Measurements from ENCODE around the gene PARD3B. TPM values are rescaled to one million over a fixed set of nuclear protein-coding genes. Genes with fewer than 3 reads are reported as not detected.

Gene PARD3B
- total and polyA plus RNA-seq, 2 donors (not counting 1 experiment from before 2014, with no cell fraction given) = 7.4 to 20.6 TPM

DNA sequence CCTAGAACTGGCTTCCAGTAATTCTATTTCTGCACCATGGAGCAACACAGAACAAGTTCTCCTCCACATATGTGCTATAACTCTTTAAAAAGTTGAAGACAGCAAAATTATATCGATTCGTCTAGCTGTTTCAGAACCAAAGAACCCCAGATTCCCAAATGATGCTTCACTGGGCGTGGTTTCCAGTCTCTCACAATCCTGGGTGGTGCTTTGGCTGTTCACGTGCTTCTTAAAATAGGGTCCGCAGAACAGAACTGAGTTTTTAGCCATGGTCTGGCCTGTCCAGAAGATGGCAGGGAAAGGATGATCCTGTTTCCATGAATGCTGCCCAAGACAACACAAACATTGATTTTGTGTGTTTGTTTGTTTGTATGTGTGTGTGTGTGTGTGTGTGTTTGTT is 37.6 kb upstream of the PARD3B start:
- Histone ChIP-seq H2AFZ (ENCODE audit: low read length) (no peak overlapping the region), H3K9me3 (ENCODE audit: control insufficient read depth, insufficient read depth, low read depth, low read length) (no peaks in the 10 kb centered on the region), H3K9ac (ENCODE audit: insufficient read depth, low read length) (no peak overlapping the region), H3K4me3 (replicated peaks in 1 of 4; ENCODE audit: control extremely low read depth in 1 of 4, insufficient read depth in 1 of 4, low read depth in 3 of 4, low read length in 4 of 4) (no peak overlapping the region), H3K27ac (ENCODE audit: insufficient read depth, low read length) (no peak overlapping the region), H4K20me1 (ENCODE audit: control insufficient read depth, extremely low read depth, insufficient read depth, low read length) (no peaks in the 10 kb centered on the region), H3K36me3 (ENCODE audit: control insufficient read depth, insufficient read depth, low read length) (no peaks in the 10 kb centered on the region), H3K4me1 (ENCODE audit: control insufficient read depth, extremely low read depth, insufficient read depth, low read length) (no peaks in the 10 kb centered on the region), H3K27me3 (ENCODE audit: control insufficient read depth, insufficient read depth, low read length) (no peaks in the 10 kb centered on the region), H3K79me2 (ENCODE audit: control insufficient read depth, insufficient read depth, low read length) (no peaks in the 10 kb centered on the region), H3K4me2 (ENCODE audit: extremely low read depth, insufficient read depth, low read length) (no peak overlapping the region)
- DNase-seq (ENCODE audit: low read depth in 2 of 2) = no peak
- TF ChIP-seq, protein P1, sequence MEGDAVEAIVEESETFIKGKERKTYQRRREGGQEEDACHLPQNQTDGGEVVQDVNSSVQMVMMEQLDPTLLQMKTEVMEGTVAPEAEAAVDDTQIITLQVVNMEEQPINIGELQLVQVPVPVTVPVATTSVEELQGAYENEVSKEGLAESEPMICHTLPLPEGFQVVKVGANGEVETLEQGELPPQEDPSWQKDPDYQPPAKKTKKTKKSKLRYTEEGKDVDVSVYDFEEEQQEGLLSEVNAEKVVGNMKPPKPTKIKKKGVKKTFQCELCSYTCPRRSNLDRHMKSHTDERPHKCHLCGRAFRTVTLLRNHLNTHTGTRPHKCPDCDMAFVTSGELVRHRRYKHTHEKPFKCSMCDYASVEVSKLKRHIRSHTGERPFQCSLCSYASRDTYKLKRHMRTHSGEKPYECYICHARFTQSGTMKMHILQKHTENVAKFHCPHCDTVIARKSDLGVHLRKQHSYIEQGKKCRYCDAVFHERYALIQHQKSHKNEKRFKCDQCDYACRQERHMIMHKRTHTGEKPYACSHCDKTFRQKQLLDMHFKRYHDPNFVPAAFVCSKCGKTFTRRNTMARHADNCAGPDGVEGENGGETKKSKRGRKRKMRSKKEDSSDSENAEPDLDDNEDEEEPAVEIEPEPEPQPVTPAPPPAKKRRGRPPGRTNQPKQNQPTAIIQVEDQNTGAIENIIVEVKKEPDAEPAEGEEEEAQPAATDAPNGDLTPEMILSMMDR (conservative IDR thresholded peaks at IDR 0.05 in 1 of 2, IDR thresholded peaks at IDR 0.05 in 1 of 2; ENCODE audit: low read depth in 1 of 2, low read length in 2 of 2) = no peak
- no peak for TF ChIP-seq EZH2 (IDR thresholded peaks at IDR 0.05; ENCODE audit: low read length, missing control alignments)

DNA sequence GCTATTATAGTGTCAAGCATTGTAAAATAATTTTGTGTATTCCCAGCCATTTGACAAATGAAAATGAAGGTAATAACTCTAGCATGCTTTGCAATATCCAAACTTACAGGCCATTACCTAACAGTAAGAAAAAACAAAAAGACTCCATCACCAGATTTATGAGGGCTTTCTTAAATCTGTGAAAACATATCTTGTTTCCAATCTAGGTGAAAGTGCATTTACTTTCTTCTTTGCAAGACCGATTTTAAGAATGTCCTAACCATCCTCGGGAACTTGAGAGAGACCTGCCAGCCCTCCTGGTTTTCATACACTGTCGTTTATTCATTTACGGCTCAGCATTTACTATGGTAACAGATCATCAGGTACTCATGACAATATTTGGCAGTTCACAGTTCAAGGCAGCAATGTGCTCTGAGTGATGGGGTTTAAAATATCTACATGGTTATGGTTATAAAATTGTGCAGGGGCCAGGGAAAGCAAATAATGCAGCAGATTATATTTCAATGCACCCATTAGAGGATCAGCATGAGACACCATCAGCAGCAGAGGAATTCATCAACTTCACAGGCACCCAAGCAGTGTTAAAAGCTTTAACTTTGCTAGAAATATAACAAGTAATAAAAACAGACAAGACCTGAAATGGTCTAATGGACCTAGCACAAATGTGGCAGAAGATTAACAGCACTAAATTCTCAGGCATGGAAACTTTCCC is 34.4 kb upstream of the PARD3B start:
- Histone ChIP-seq H3K79me2 (ENCODE audit: control insufficient read depth, insufficient read depth, low read length) (no peaks in the 10 kb centered on the region), H3K9me3 (ENCODE audit: control insufficient read depth, insufficient read depth, low read depth, low read length) (no peaks in the 10 kb centered on the region), H3K4me3 (replicated peaks in 1 of 4; ENCODE audit: control extremely low read depth in 1 of 4, insufficient read depth in 1 of 4, low read depth in 3 of 4, low read length in 4 of 4) (no peak overlapping the region), H3K4me1 (ENCODE audit: control insufficient read depth, extremely low read depth, insufficient read depth, low read length) (no peaks in the 10 kb centered on the region), H4K20me1 (ENCODE audit: control insufficient read depth, extremely low read depth, insufficient read depth, low read length) (no peaks in the 10 kb centered on the region), H2AFZ (ENCODE audit: low read length) (no peak overlapping the region), H3K9ac (ENCODE audit: insufficient read depth, low read length) (no peak overlapping the region), H3K4me2 (ENCODE audit: extremely low read depth, insufficient read depth, low read length) (no peak overlapping the region), H3K27me3 (ENCODE audit: control insufficient read depth, insufficient read depth, low read length) (no peaks in the 10 kb centered on the region), H3K36me3 (ENCODE audit: control insufficient read depth, insufficient read depth, low read length) (no peaks in the 10 kb centered on the region), H3K27ac (ENCODE audit: insufficient read depth, low read length) (no peak overlapping the region)
- no peak for DNase-seq (ENCODE audit: low read depth in 2 of 2)
- TF ChIP-seq, protein P1 (conservative IDR thresholded peaks at IDR 0.05 in 1 of 2, IDR thresholded peaks at IDR 0.05 in 1 of 2; ENCODE audit: low read depth in 1 of 2, low read length in 2 of 2) = no peak
- TF ChIP-seq EZH2 (IDR thresholded peaks at IDR 0.05; ENCODE audit: low read length, missing control alignments) = no peak

DNA sequence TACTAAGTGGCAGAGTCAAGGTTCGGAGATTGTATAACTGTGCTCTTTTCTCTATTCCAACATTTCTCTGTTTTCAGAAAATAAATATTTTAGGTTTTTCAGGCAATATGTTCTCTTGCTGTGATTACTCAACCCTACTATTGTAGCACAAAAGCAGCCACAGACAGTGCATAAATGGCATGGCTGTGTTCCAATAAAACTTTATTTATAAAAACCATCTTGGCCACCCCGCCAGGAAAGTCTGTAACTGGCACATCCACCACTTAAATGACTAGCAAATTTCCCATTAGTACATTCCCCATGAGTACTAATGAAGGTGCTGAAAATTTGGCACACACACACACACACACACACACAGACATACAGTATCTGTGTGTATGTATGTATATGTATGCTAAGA is 30.8 kb upstream of the PARD3B start:
- no peak for DNase-seq (ENCODE audit: low read depth in 2 of 2)
- Histone ChIP-seq H3K36me3 (ENCODE audit: control insufficient read depth, insufficient read depth, low read length) (no peaks in the 10 kb centered on the region), H2AFZ (ENCODE audit: low read length) (no peak overlapping the region), H3K4me2 (ENCODE audit: extremely low read depth, insufficient read depth, low read length) (no peak overlapping the region), H3K4me1 (ENCODE audit: control insufficient read depth, extremely low read depth, insufficient read depth, low read length) (no peaks in the 10 kb centered on the region), H3K79me2 (ENCODE audit: control insufficient read depth, insufficient read depth, low read length) (no peaks in the 10 kb centered on the region), H3K9me3 (ENCODE audit: control insufficient read depth, insufficient read depth, low read depth, low read length) (no peaks in the 10 kb centered on the region), H4K20me1 (ENCODE audit: control insufficient read depth, extremely low read depth, insufficient read depth, low read length) (no peaks in the 10 kb centered on the region), H3K9ac (ENCODE audit: insufficient read depth, low read length) (no peak overlapping the region), H3K27me3 (ENCODE audit: control insufficient read depth, insufficient read depth, low read length) (no peaks in the 10 kb centered on the region), H3K27ac (ENCODE audit: insufficient read depth, low read length) (no peak overlapping the region), H3K4me3 (replicated peaks in 1 of 4; ENCODE audit: control extremely low read depth in 1 of 4, insufficient read depth in 1 of 4, low read depth in 3 of 4, low read length in 4 of 4) (no peak overlapping the region)
- no peak for TF ChIP-seq EZH2 (IDR thresholded peaks at IDR 0.05; ENCODE audit: low read length, missing control alignments)
- TF ChIP-seq, protein P1 (conservative IDR thresholded peaks at IDR 0.05 in 1 of 2, IDR thresholded peaks at IDR 0.05 in 1 of 2; ENCODE audit: low read depth in 1 of 2, low read length in 2 of 2) = no peak

Measured in fibroblast of lung (primary cell).